GM23338 (cell line): ENCODE measurements around the gene NPPA. TPM values are rescaled to one million over a fixed set of nuclear protein-coding genes. Genes with fewer than 3 reads are reported as not detected.

Experiments used
- ATAC-seq: fragments of 200-7000 bp; cut with Tn5 transposase; 3 replicates; pipeline ENCODE4 v1.9.1; 2020
- DNase-seq: peaks from one replicate; pipeline ENCODE4 v3.0.0-alpha.2; 2015; ENCODE audit warnings: low spot score
- H2AFZ ChIP-seq: fragments of 200-600 bp; sonication (generic); 2 replicates; pipeline ENCODE4 v1.8.0; 2016; ENCODE audit warnings: antibody characterized with exemption, mild to moderate bottlenecking, moderate library complexity
- H3F3A ChIP-seq: fragments of 200-600 bp; sonication (generic); replicated peaks from 2 replicates; pipeline ENCODE4 v1.8.0; 2017; ENCODE audit warnings: antibody characterized with exemption, mixed run types, low read depth
- H3K27ac ChIP-seq: fragments of 200-600 bp; sonication (generic); 2 replicates; pipeline ENCODE4 v1.6.1; 2016; ENCODE audit warnings: low read depth
- H3K27me3 ChIP-seq: fragments of 200-600 bp; sonication (generic); 2 replicates; pipeline ENCODE4 v1.8.0; 2016; ENCODE audit warnings: mild to moderate bottlenecking, mixed run types, moderate library complexity; ENCODE audit not compliant: insufficient read depth
- H3K36me3 ChIP-seq: fragments of 200-600 bp; sonication (generic); 2 replicates; pipeline ENCODE4 v1.8.0; 2016; ENCODE audit warnings: mild to moderate bottlenecking; ENCODE audit not compliant: insufficient read depth
- H3K4me1 ChIP-seq: fragments of 200-600 bp; sonication (generic); 2 replicates; pipeline ENCODE4 v1.8.0; 2016; ENCODE audit warnings: mild to moderate bottlenecking, moderate library complexity; ENCODE audit not compliant: insufficient read depth
- H3K4me2 ChIP-seq: fragments of 200-600 bp; sonication (generic); 2 replicates; pipeline ENCODE4 v1.7.1; 2017; ENCODE audit warnings: mixed run types
- H3K4me3 ChIP-seq: fragments of 200-600 bp; sonication (generic); 2 replicates; pipeline ENCODE4 v1.6.1; 2016; ENCODE audit warnings: mixed run types
- H3K79me2 ChIP-seq: fragments of 200-600 bp; sonication (generic); replicated peaks from 2 replicates; pipeline ENCODE4 v1.8.0; 2017; ENCODE audit warnings: mild to moderate bottlenecking; ENCODE audit not compliant: insufficient read depth
- H3K9me2 ChIP-seq: fragments of 200-600 bp; sonication (generic); 2 replicates; pipeline ENCODE4 v1.8.0; 2017; ENCODE audit not compliant: insufficient read depth
- H4K20me1 ChIP-seq: fragments of 200-600 bp; sonication (generic); replicated peaks from 2 replicates; pipeline ENCODE4 v1.8.0; 2017; ENCODE audit warnings: mild to moderate bottlenecking; ENCODE audit not compliant: insufficient read depth
- H3K27ac Mint-ChIP-seq: 2 replicates; pipeline ENCODE4 v1.8.0; 2020; ENCODE audit warnings: inconsistent platforms, mild to moderate bottlenecking, moderate library complexity, mixed read lengths
- H3K27me3 Mint-ChIP-seq: 3 replicates; pipeline ENCODE4 v1.8.0; 2022; ENCODE audit warnings: low read depth, mild to moderate bottlenecking, moderate library complexity, mixed read lengths, inconsistent platforms; ENCODE audit not compliant: insufficient read depth, poor library complexity
- H3K36me3 Mint-ChIP-seq: 3 replicates; pipeline ENCODE4 v1.8.0; 2021; ENCODE audit warnings: low read depth, mild to moderate bottlenecking, inconsistent platforms, moderate library complexity, mixed read lengths
- H3K4me1 Mint-ChIP-seq: 3 replicates; pipeline ENCODE4 v1.8.0; 2020; ENCODE audit warnings: mild to moderate bottlenecking, inconsistent platforms, mixed read lengths
- H3K4me3 Mint-ChIP-seq: 3 replicates; pipeline ENCODE4 v1.8.0; 2021; ENCODE audit warnings: moderate library complexity, mild to moderate bottlenecking, inconsistent platforms, mixed read lengths
- H3K9me3 Mint-ChIP-seq: 3 replicates; pipeline ENCODE4 v1.8.0; 2020; ENCODE audit warnings: moderate library complexity, mild to moderate bottlenecking, inconsistent platforms, mixed read lengths
- CREB1 ChIP-seq: fragments of 250-450 bp; sonication (Bioruptor Pico); IDR thresholded peaks from 2 replicates; pipeline ENCODE4 v1.5.0; 2020; ENCODE audit warnings: low read depth, mild to moderate bottlenecking, moderate library complexity
- CTCF ChIP-seq, 2 experiments: fragments of 200-600 bp in 1 of 2; sonication (generic) in 1 of 2; conservative IDR thresholded peaks; 2 replicates each; pipeline versions ENCODE4 v1.5.1 to v1.6.1; 2016 to 2017; ENCODE audit warnings: antibody characterized with exemption in 2 of 2, low read depth in 2 of 2, mild to moderate bottlenecking in 2 of 2, moderate library complexity in 1 of 2
- ETS1 ChIP-seq: IDR thresholded peaks from 2 replicates; pipeline ENCODE4 v1.6.1; 2016; ENCODE audit warnings: antibody characterized with exemption
- EZH2 ChIP-seq: fragments of 200-600 bp; sonication (generic); IDR thresholded peaks from one replicate; pipeline ENCODE4 v1.8.0; 2017; ENCODE audit warnings: antibody characterized with exemption, mild to moderate bottlenecking, low read depth; ENCODE audit not compliant: unreplicated experiment
- EZH2phosphoT487 ChIP-seq: fragments of 200-600 bp; sonication (generic); IDR thresholded peaks from one replicate; pipeline ENCODE4 v1.8.1; 2018; ENCODE audit warnings: antibody characterized with exemption; ENCODE audit not compliant: unreplicated experiment
- JUNB ChIP-seq: IDR thresholded peaks from one replicate; pipeline ENCODE4 v1.6.1; 2016; ENCODE audit warnings: antibody characterized with exemption; ENCODE audit not compliant: unreplicated experiment
- POLR2AphosphoS5 ChIP-seq: IDR thresholded peaks from 2 replicates; pipeline ENCODE4 v1.6.1; 2016; ENCODE audit warnings: antibody characterized with exemption, low read depth
- REST ChIP-seq: IDR thresholded peaks from one replicate; pipeline ENCODE4 v1.6.1; 2018; ENCODE audit warnings: antibody characterized with exemption; ENCODE audit not compliant: unreplicated experiment
- ZNF114 ChIP-seq: fragments of 250-450 bp; sonication (Bioruptor Pico); IDR thresholded peaks from 2 replicates; pipeline ENCODE4 v1.5.0; 2020; ENCODE audit warnings: mild to moderate bottlenecking, moderate library complexity
- ZNF331 ChIP-seq: fragments of 250-450 bp; sonication (Bioruptor Pico); IDR thresholded peaks from 2 replicates; pipeline ENCODE4 v1.5.0; 2020; ENCODE audit warnings: low read depth, mild to moderate bottlenecking, moderate library complexity
- ZNF462 ChIP-seq: fragments of 250-450 bp; sonication (Bioruptor Pico); IDR thresholded peaks from 2 replicates; pipeline ENCODE4 v1.5.0; 2020; ENCODE audit warnings: mild to moderate bottlenecking, moderate library complexity
- polyA plus RNA-seq: library from polyadenylated mRNA; unstranded; fragments of >200 nt; fragmentation: Nextera tagmentation; extraction: Ambion mirVana; gene quantifications from 2 replicates; pipeline ENCODE4 v1.2.1, GENCODE V29; 2016
- total RNA-seq: library from RNA; depleted of rRNA; stranded (reverse); fragments of >200 nt; shearing (Covaris generic); gene quantifications from 2 replicates; pipeline ENCODE4 v1.2.3, GENCODE V29; 2014

The NPPA gene
- total and polyA plus RNA-seq, 2 experiments from 2014 or later, result 0.29 TPM; not detected in 1

- Mint-ChIP-seq H3K27me3 (peaks cover 22% of the 10 kb centered on the region), H3K4me1 (peaks cover 7% of the 10 kb centered on the region; the same call in 1 of the 3 replicates), H3K9me3 (no peaks in the 10 kb centered on the region), H3K27ac (no peak overlapping the region), H3K4me3 (no peak overlapping the region), H3K36me3 (no peaks in the 10 kb centered on the region)
- Histone ChIP-seq H4K20me1 (no peaks in the 10 kb centered on the region), H3K4me2 (no peak overlapping the region), H3K79me2 (no peaks in the 10 kb centered on the region), H3K36me3 (no peaks in the 10 kb centered on the region), H3K4me3 (no peak overlapping the region), H2AFZ (no peak overlapping the region), H3F3A (no peaks in the 10 kb centered on the region), H3K27me3 (peaks cover 27% of the 10 kb centered on the region), H3K9me2 (no peaks in the 10 kb centered on the region), H3K4me1 (no peaks in the 10 kb centered on the region), H3K27ac (no peak overlapping the region)
- ATAC-seq, result no peak
- TF ChIP-seq JUNB, result no peak
- TF ChIP-seq ZNF114 (CRISPR knock-in tag), result no peak
- no peak for TF ChIP-seq CREB1
- TF ChIP-seq ZNF462 (CRISPR knock-in tag), result no peak
- no peak for TF ChIP-seq EZH2
- TF ChIP-seq CTCF (conservative IDR thresholded peaks at IDR 0.05; ENCODE audit: low read depth in 2 of 2), result no peak
- TF ChIP-seq REST, result no peak
- TF ChIP-seq EZH2phosphoT487, result no peak
- no peak for TF ChIP-seq ZNF331 (CRISPR knock-in tag)
- no peak for TF ChIP-seq ETS1
- TF ChIP-seq POLR2AphosphoS5, result no peak
- DNase-seq, result no peak
These were observed 13.0 kb upstream of the NPPA start for GRCh38 chr1:11860587-11860986.
